ENCODE results near the gene MMP20. TPM values are rescaled to one million over a fixed set of nuclear protein-coding genes. Genes with fewer than 3 reads are reported as not detected.
A peak's percentile ranks its signal among the peaks of the same experiment; 100 is the strongest.

The MMP20 gene
- total RNA-seq, 4 donors from 2014 or later = not detected

GRCh38 chr11:102552447-102553194 lies 72.5 kb downstream of the MMP20 start:
- 59 to 67% methylated on average over 8 of the region's 8 CpGs for WGBS, 2 donors
- DNase-seq (ENCODE audit: low spot score in 2 of 2) = no peak
- TF ChIP-seq EP300 (IDR thresholded peaks at IDR 0.05) (no peak), CTCF (IDR thresholded peaks at IDR 0.05) (no peak)
- peak overlapping the region in 1 of 4 donors; percentile 20 for H3K27ac ChIP-seq
- no peak overlapping the region for H3K4me3 ChIP-seq
- H3K9me3 ChIP-seq = no peaks in the 10 kb centered on the region
- H3K27me3 ChIP-seq = no peaks in the 10 kb centered on the region
- peaks cover 0 to 6% (median 0%) of the 10 kb centered on the region in 4 donors for H3K4me1 ChIP-seq
- H3K36me3 ChIP-seq = no peaks in the 10 kb centered on the region

GRCh38 chr11:102552020-102552419 lies 73.1 kb downstream of the MMP20 start:
- Histone ChIP-seq H3K27ac (peak overlapping the region in 1 of 4 donors; percentile 20), H3K4me3 (no peak overlapping the region), H3K36me3 (no peaks in the 10 kb centered on the region), H3K27me3 (no peaks in the 10 kb centered on the region), H3K4me1 (peaks cover 0 to 6% (median 0%) of the 10 kb centered on the region in 4 donors), H3K9me3 (no peaks in the 10 kb centered on the region)
- TF ChIP-seq POLR2A (IDR thresholded peaks at IDR 0.05) = no peak
- no peak for TF ChIP-seq EP300 (IDR thresholded peaks at IDR 0.05)
- TF ChIP-seq CTCF (IDR thresholded peaks at IDR 0.05) = no peak
- 81 to 83% methylated on average over 2 of the region's 2 CpGs for WGBS, 2 donors
- no peak for DNase-seq (ENCODE audit: low spot score in 2 of 2)

- no peak overlapping the region for H3K4me3 ChIP-seq
- DNase-seq (ENCODE audit: low spot score in 2 of 2) = no peak
- H3K27ac ChIP-seq = no peak overlapping the region
- H3K27me3 ChIP-seq = no peaks in the 10 kb centered on the region
- no peaks in the 10 kb centered on the region for H3K36me3 ChIP-seq
- WGBS, 2 donors = 56 to 60% methylated on average over 6 of the region's 6 CpGs
- TF ChIP-seq EP300 (IDR thresholded peaks at IDR 0.05) = no peak
- peaks cover 0 to 6% (median 0%) of the 10 kb centered on the region in 4 donors for H3K4me1 ChIP-seq
- no peaks in the 10 kb centered on the region for H3K9me3 ChIP-seq
Observed at GRCh38 chr11:102551169-102551781, 73.9 kb downstream of the MMP20 start.

GRCh38 chr11:102546923-102547471 lies 78.1 kb downstream of the MMP20 start:
- Histone ChIP-seq H3K27me3 (no peaks in the 10 kb centered on the region), H3K27ac (no peak overlapping the region), H3K9me3 (no peaks in the 10 kb centered on the region), H3K36me3 (no peaks in the 10 kb centered on the region), H3K4me1 (peaks cover 0 to 4% (median 0%) of the 10 kb centered on the region in 4 donors), H3K4me3 (no peak overlapping the region)
- no peak for DNase-seq (ENCODE audit: low spot score in 2 of 2)
- no peak for TF ChIP-seq EP300 (IDR thresholded peaks at IDR 0.05)
- WGBS, 2 donors = 76 to 78% methylated on average over 3 of the region's 3 CpGs

- WGBS, 2 donors = 58 to 63% methylated on average over 4 of the region's 4 CpGs
Observed at GRCh38 chr11:102546427-102546826, 78.7 kb downstream of the MMP20 start.

More at GRCh38 chr11:102546427-102546826, 78.7 kb downstream of the MMP20 start:
- H3K9me3 ChIP-seq = no peaks in the 10 kb centered on the region
- H3K27ac ChIP-seq = no peak overlapping the region
- no peaks in the 10 kb centered on the region for H3K27me3 ChIP-seq
- DNase-seq (ENCODE audit: low spot score in 2 of 2) = no peak
- no peaks in the 10 kb centered on the region for H3K4me1 ChIP-seq
- TF ChIP-seq POLR2A (IDR thresholded peaks at IDR 0.05) = no peak
- no peak for TF ChIP-seq EP300 (IDR thresholded peaks at IDR 0.05)
- TF ChIP-seq CTCF (IDR thresholded peaks at IDR 0.05) = no peak
- no peaks in the 10 kb centered on the region for H3K36me3 ChIP-seq
- no peak overlapping the region for H3K4me3 ChIP-seq
